Hematopoietic multipotent progenitor cell treated with erythropoietin and hydrocortisone succinate and interleukin-3 and kit ligand, for 6 days (in vitro differentiated cells): ENCODE data around the gene FRRS1L.

Experiments
- DNase-seq: peaks from one replicate; pipeline ENCODE4 v3.0.0-alpha.2; 2015

FRRS1L gene

DNA sequence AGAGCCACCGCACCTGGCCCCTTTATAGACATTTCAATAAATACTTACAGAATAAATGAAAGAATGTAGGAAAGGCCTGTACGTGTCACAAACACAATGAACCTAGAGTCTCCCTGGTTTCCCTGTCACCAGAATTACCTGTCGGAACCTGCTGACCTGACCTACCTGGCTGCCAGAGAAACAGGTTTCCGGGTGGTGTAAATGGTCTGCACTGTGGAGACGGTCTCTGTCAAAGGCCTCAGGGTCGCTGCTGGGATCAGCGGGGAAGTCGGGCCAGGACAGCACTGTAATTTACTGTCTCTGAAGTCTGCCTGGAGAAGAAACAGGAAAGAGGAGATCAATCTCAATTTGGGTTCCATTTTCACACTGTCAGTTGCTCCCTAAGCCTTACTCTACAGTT is 9.3 kb upstream of the FRRS1L start:
- DNase-seq, result no peak

DNA sequence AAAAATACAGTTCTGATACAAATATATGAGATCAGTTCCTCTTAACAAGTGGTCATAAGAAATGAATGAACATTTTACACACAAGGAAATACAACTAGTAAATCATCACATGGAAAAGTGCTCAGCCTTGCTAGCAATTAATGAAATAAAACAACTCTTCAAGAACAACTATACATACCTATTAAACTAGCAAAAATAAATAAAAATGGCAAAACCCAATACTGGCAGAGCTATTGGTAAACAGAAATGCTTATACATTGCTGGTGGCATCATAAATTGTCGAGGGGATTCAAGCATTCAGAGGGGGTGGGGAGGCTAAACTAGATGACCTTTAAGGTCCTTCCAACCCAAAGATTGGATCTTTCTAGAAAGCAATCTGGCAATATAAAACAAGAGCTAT is 5.9 kb upstream of the FRRS1L start:
- DNase-seq, result no peak

DNA sequence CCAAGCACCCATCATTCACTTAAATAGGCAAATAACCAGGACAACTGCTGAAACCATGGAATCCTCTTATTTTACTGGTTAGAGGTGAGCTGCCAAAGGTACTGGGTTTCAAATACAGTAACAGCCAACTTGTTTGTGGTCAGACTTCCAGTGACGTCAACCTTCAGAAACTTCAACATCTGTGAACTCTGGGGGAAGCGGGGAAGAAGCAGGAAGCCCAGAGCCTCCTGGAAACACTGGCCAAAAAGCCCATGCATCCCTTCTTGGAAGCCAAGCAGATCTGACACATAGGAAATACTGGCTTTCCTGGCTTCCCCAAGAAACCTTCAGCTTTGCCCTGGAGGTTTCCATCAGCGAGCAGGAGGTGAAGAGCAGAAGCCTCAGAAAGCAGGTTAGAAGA is 4.9 kb upstream of the FRRS1L start:
- DNase-seq, result no peak

DNA sequence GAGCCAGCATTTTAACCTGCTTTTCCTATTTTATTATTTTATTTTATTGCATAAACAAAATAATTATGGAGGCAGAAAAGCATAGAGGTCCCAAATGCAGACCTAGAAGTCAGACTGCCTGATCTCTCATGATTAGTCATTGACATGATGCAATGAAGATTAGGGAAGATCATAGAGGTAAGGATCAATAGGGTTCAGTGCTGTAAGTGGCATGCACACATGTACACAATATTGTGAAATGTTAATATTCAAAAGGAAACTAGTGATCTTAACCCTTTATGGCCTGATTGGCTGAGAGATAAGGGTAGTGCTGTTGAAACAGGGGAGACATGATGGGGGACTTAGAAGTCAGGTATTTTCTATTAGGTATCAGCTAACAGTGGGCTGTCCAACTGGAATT is 1.1 kb upstream of the FRRS1L start:
- no peak for DNase-seq

DNA sequence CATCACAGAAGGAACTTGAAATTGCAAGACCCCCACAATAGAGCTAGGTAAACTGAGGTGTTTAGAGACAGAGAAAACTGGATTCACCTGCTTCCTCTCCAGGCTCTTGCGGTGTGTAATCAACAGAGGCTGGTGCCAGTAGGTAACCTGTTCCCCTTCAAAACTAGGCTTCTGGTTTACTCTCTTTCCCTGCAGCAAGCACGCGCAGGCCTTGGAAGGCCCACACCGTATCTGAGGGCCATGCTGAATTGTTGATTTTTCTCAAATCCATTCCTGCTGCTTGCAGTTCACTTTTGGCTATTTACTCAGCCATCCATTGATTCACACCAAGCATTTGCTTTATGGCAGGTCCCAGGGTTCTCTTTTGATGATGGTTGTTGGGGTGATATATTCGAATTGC is 667 bp upstream of the FRRS1L start:
- DNase-seq, result no peak

- no peak for DNase-seq
These were observed 778 bp downstream of the FRRS1L start for GRCh38 chr9:109166171-109166770.

- no peak for DNase-seq
These were observed 3.0 kb downstream of the FRRS1L start for GRCh38 chr9:109164042-109164441.

DNA sequence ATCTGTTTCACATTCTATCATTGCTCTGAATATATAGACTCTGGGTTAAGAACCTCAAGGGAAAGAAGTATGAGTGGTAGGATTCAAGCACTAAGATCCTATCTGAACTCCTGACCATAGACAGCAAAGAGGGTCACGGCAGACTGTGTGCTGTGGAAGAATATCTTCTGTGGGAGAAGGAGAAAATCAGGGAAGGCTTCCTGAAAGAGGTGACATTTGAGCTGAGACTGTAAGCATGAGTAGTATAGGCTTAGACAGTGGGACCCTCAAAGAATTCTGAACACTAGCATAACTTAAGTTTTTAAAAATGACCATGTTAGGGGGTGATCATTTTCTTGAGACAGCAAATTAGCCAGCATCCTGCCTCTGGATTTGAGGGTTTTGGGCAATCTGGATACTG is 3.9 kb downstream of the FRRS1L start:
- no peak for DNase-seq

GRCh38 chr9:109162677-109163076 is 4.4 kb downstream of the FRRS1L start:
- DNase-seq, result no peak

DNA sequence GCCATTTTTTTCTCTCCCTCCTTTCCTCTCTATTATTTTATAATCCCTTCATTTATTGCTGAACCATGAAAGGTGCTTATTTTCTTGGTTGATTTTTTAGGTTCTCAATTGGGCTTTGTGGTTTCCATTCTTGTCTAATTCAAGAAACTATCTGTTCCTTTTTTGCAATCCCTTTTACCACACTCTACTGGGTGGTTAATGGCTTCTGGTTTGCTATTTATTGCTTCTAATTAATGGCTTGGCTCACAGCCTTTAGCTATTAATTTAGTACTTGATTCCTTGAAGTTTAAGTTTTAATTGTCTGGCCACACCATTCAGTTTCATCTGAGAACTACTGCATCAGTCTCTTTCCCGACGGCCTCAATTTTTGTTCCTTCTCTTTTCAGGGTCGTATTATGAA is 5.6 kb downstream of the FRRS1L start:
- no peak for DNase-seq

DNA sequence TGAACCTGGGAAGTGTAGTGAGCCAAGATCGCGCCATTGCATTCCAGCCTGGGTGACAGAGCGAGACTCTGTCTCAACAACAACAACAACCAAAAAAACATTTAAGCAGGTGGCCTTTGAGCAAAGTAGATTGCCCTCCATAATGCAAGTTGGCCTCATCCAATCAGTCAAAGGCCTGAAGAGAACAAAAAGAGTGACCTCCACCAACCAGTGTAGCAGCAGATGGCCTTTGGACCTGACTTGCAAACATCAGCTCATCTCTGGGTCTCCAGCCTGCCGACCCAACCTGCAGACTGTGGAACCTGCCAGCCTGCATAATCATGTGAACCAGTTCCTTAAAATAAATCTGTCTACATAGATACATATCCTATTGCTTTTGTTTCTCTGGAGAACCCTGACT is 7.5 kb downstream of the FRRS1L start:
- no peak for DNase-seq

DNA sequence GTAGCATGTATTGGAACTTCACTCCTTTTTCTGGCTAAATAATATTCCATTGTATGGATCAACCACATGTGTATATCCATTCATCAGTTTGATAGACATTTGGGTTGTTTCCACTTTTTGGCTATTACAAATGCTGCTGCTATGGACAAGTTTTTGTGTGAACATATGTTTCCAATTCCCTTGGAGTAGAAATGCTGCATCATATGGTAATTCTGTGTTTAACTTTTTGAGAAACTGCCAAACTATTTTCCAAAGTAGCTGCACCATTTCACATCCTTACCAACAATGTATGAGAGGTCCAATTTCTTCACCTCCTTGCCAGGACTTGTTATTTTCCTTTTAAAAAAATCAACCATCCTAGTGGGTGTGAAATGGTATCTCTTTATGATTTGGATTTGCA is 8.4 kb downstream of the FRRS1L start:
- DNase-seq, result no peak

DNA sequence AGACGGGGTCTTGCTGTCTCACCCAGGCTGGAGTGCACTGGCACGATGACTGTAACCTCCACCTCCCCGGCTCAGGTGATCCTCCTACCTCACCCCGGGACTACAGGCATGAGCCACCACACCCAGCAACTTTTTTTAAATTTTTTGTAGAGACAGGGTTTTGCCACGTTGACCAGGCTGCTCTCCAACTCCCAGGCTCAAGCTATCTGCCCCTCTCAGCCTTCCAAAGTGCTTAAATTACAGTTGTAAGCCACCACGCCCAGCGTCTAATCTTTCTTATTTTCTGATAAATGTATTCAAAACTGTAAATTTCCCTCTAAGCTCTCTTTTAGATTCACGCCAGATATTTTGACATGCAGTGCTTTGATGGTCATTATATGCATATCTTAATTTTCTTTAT is 10.3 kb downstream of the FRRS1L start:
- peak; percentile 95 for DNase-seq

GRCh38 chr9:109150925-109151545 is 16.0 kb downstream of the FRRS1L start:
- DNase-seq, result no peak

GRCh38 chr9:109149722-109150121 is 17.3 kb downstream of the FRRS1L start:
- no peak for DNase-seq

- no peak for DNase-seq
These were observed 18.0 kb downstream of the FRRS1L start for GRCh38 chr9:109149089-109149488.

- no peak for DNase-seq
These were observed 22.0 kb downstream of the FRRS1L start for GRCh38 chr9:109145051-109145450.

DNA sequence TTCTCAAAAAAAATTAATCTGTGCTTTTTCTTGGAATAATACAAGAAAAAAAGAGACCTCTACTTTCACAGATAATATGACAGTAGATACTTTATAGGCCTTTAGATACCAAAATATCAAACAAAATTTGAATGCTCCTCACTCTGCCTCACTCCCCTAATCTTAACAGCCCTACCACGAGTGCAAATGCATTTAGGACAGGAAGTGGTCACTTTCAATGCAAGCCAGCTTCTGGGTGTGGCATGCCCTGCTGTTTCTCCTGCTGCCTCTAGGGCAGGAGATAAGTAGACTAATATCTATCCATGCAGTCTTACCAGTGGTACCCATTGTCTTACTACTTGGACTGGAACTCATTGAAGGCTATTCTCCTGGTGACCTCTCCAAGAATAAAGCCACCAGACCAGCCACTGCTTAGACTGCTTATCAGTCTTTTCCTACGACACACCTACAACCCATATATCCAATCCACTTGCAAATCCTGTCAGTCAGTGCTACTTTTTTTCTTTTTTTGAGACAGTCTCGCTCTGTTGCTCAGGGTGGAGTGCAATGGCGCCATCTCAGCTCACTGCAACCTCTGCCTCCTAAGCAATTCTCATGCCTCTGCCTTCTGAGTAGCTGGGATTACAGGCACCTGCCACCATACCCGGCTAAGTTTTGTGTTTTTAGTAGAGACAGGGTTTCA is 23.0 kb downstream of the FRRS1L start:
- peak; percentile 95 for DNase-seq

DNA sequence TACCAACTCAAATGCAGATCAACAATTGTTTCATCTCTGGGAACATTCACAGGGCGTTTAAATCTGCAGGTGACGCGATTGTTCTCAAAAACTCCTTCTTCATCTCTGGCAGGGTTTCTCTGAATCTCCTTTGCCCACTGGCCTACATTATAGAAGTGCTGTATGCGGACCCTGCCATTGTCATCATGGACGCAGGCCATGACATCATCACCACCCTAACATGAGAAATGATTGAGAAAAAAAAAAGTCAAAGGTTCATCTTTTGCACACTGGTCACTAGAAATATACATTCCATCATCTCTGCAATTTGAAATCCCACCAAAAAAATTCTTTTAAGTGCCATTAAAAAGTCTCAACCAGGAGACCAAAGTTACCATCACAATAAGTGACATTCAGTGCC is 25.7 kb downstream of the FRRS1L start:
- no peak for DNase-seq

GRCh38 chr9:109139851-109140250 is 27.2 kb downstream of the FRRS1L start:
- no peak for DNase-seq

DNA sequence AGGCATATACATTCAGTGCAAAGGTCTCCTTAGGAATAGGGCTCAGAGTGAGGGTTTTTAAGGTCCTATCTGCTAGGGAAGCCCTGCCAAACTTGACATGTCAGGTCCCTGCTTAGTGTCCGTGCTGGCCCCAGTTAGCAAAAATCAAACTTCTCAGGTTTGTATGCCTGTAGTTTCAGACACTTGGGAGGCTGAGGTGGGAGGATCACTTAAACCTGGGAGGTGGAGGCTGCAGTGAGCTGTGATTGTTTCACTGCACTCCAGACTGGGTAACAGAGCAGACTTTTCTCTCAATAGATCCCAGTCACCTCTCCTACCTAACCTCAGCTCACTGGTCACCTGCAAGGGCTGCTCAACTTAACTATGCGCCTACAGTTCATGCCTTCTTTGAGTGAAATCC is 28.6 kb downstream of the FRRS1L start:
- no peak for DNase-seq

- peak; percentile 92 for DNase-seq
These were observed 32.9 kb downstream of the FRRS1L start for GRCh38 chr9:109134167-109134578.

- DNase-seq, result no peak
These were observed 33.5 kb downstream of the FRRS1L start for GRCh38 chr9:109133533-109133932.

DNA sequence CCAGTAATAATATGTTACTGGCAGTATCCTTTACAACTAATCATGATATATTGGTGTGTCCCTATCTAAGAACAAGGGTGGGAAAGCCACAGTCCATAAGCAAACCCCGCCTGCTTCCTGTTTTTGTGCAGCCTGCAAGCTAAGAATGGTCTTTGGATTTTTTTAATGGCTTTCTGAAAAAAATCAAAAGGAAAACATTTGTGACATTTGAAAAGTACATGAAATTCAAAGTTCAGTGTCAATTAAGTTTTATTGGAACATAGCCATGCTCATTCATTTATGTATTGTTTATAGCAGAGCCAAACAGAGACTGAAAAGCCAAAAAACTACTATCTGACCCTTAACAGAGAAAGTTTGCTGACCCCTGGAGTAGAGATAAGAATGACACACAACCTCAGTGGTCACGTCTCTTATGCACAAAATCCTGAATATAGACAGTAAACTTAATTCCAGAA is 34.5 kb downstream of the FRRS1L start:
- DNase-seq, result peak; percentile 82
